Activated CD4-positive, alpha-beta T cell treated with anti-CD3 and anti-CD28 coated beads for 4 hours (primary cell): ENCODE results near the gene CCSAP.
"Not testable (repeated sequence)": the region's sequence is repeated elsewhere in the genome, so short reads cannot be mapped to it uniquely, and the experiment has no call there.

Source experiments
- DNase-seq, 2 donors: peaks; one replicate each; pipeline ENCODE4 v3.0.0-alpha.2; 2020

Gene CCSAP, protein sequence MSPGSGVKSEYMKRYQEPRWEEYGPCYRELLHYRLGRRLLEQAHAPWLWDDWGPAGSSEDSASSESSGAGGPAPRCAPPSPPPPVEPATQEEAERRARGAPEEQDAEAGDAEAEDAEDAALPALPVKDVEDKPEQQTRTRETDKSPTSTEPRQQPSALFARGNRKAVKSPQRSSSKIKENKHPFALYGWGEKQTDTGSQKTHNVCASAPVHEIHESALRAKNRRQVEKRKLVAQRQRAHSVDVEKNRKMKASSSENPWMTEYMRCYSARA

DNA sequence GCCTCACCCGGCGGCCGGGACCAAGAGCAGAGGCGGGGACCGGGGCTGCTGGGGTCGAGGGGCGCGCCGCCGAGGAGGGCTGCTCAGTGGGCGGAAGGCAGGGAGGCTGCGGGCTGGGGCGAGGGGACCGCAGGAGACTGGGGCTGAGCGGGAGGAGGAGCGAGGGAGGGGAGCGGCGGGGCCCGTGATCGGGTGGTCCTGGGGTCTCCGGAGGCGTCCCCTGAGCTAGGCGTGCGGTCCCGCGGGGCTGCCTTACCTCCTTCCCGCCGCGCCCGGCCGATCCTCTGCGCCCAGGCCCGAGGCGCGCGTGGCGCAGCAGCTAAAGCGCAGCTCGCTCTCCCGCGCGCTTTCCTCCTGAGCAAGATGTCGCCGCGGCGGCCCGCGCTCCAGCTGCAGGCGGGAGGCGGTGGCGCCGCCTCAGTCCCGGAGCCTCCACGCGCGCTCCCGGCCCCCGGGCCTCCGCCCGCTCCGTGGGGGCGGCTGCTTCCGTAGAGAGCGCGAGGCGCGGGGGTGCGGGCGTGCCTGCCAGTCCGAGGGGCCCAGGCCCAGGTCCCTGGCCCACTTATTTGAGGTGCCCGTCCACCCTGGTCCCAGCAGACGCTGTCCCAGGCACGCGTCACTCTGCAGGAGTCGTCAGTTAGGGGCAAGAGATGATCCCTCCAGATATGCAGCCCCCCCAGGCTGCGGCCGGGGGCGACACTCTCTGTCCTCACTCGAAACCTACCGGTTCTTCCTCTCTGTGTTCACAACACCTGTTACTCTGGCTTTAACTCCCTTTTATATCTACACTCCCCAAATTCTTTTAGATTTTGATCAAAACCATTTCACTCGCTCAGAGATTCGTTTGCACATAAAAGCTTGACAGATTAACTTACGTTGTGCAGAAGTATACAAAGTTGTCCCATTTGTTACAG lies at the start of gene CCSAP:
TSS of gene CCSAP (minus strand) at position 392 of the 914 bp plus-strand sequence. CDS start 582 bp downstream, outside the sequence.
- peak; percentile 56 to 63 for DNase-seq

DNA sequence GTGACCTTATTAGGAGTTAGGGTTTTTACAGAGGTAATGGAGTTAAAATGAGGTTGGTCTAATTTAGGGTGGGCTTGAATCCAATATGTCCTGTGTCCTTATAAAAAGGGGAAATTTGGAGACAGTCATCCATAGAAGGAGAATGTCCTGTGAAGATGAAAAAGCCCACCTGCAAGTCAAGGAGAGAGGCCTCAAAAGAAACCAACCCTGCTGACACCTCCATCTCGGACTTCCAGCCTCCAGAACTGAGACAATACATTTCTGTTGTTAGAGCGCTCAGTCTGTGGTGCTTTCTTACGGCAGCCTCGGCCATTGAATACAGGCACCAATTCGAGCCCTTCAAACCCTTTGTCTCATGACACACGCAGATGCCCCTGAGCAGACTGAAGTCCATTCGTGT lies 47.3 kb upstream of the CCSAP start:
- no peak for DNase-seq

GRCh38 chr1:229388897-229389580 lies 46.2 kb upstream of the CCSAP start:
- no peak for DNase-seq

- DNase-seq, result no peak
Observed at GRCh38 chr1:229385853-229386456, 43.1 kb upstream of the CCSAP start.

DNA sequence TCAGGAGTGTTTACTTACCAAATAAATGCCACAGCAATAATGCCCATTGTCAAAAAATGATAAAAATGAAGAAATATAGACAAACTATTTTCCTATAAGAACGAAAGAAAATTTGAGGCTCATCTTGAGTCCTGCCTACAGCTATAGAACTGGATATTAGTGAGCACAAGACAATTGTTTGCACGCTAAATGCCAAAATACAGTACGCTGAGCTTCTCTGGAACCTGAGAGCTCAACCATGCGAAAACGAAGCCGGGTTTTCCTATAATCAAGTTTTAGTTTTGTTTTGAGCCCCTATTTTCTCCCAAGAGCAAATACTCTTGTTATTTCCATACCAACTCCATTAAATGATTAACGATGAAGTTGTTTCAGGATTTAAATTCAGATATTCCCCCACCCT lies 42.0 kb upstream of the CCSAP start:
- DNase-seq, result no peak

GRCh38 chr1:229383961-229384360 lies 41.1 kb upstream of the CCSAP start:
- DNase-seq, result no peak

DNA sequence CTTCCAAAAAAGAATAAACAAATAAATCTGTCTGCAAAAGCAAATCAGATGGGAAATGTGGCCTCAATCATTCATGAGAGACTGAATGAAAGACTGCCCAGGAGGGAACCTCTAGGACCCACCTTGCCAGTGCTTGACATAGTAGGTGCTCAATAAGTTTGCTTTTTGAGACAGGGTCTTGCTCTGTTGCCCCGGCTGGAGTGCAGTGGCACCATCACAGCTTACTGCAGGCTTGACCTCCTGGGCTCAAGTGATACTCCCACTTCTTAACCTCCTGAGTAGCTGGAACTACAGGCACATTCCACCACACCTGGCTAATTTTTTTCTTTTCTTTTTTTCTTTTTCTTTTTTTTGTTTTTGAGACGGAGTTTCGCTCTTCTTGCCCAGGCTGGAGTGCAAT lies 40.3 kb upstream of the CCSAP start:
- DNase-seq, result no peak

GRCh38 chr1:229381234-229381633 lies 38.4 kb upstream of the CCSAP start:
- DNase-seq, result no peak

GRCh38 chr1:229380536-229381160 lies 37.8 kb upstream of the CCSAP start:
- DNase-seq, result no peak

GRCh38 chr1:229379846-229380245 lies 37.0 kb upstream of the CCSAP start:
- no peak for DNase-seq

DNA sequence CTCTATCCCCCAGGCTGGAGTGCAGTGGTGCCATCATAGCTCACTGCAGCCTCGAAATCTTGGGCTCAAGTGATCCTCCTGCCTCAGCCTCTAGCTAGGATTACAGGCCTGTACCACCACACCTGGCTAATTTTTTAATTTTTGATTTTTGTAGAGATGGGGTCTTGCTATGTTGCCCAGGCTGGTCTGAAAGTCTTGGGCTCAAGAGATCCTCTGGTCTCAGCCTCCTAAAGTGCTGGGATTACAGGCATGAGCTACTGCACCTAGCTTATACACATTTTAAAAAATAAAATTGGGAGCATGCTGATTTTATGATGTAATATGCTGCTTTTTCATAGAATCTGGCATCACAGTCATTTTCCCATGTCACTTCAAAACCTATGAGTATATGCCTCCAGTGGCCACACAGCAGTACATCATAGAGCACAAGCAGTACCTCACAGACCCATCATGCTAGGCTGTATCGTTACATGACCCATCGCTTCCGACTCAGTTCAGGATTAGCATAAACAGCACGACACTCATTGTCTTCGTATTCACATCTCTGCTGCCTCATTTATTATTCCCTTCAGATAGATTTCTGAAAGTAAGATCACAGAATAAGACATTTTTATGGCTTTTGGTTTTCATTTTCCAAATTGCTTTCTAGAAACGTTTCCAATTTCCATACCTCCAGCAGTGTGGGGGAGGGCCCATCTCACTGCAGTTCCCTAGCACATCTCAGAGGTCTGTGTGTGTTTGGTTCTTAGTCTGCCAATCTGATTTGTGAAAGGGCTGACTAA lies 35.9 kb upstream of the CCSAP start:
- no peak for DNase-seq

DNA sequence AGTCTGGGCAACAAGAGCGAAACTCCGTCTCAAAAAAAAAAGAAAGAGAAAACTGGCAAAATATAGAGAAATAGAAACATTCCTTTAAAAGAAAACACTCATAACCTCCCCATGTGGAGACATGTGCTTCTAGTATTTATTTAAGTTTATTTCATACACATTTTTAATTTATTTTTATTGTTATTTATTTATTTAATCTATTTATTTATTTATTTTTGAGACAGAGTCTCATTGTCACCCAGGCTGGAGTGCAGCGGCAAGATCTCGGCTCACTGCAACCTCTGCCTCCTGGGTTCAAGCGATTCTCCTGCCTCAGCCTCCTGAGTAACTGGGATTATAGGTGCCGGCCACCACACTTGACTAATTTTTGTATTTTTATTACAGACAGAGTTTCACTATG lies 35.2 kb upstream of the CCSAP start:
- DNase-seq, result not testable (repeated sequence)

DNA sequence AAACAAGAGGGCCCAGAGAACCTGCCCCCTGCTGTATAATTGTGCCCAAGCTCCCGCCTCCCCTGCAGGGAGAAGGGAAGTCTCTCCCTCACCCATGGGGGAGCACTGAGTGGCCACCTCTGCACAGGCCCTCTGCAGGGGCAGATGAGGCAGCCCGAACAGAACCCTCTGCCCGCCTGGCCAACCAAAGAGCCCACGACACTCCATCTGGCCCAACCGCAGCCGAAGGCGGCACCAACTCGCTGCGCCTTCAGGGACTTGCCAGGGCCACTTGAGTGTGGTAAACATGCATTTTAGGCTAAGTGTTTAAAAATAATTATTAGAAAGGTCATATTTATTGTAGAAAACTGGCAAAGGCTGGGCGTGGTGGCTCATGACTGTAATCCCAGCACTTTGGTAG lies 34.6 kb upstream of the CCSAP start:
- no peak for DNase-seq

GRCh38 chr1:229376521-229376920 lies 33.7 kb upstream of the CCSAP start:
- DNase-seq, result no peak

DNA sequence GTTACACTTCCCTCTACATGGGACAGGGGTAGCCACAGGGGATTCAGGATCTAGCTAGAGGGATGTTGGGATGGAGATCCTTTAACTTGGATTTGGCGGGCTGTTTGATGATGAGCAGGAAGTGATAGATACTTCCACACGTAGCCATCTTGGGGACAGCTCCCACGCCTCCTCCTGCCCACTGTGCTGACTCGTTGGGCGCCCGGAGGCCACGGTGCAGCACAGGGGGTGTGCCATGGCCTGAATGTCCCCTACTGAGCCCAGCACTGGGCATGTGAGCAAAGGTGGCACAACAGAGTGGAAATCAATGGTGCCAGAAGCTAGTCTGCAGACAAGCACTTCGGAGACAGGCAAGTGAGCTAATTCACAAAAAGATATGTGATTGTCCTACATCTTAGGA lies 31.6 kb upstream of the CCSAP start:
- DNase-seq, result no peak

DNA sequence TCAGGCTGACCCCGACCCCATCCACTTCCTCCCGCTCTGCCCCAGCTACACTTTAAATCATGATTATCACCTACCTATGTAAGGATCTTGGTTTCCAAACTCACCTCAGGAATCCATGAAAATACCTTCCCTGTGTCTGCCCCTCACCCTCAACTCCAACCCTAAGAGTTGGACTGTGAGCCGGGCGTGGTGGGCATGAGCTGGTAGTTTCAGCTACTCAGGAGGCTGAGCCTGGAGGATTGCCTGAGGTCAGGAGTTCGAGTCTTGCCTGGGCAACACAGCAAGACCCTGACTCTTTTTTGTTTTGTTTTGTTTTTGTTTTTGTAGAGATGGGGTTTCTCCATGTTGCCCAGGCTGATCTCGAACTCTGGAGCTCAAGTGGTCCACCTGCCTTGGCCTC lies 30.5 kb upstream of the CCSAP start:
- DNase-seq, result no peak

DNA sequence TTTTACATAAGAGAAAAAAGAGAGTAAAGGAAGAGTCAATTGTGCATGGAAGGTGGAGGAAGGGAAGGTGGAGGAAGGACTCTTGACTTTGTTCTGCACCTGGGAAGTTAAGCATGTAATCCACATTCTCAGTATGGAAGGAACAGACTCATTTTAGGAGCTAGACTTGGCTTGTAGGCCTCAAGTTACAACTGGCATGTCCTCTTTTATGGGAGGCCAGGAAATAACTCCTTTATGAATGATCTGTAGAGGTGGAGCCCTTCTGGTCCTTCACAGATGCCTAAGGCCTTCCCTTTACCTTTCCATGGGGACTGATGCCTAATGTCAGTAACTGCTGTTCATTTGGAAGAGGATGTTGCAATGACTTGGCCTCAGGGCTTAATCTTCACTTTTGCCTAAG lies 29.4 kb upstream of the CCSAP start:
- DNase-seq, result no peak

DNA sequence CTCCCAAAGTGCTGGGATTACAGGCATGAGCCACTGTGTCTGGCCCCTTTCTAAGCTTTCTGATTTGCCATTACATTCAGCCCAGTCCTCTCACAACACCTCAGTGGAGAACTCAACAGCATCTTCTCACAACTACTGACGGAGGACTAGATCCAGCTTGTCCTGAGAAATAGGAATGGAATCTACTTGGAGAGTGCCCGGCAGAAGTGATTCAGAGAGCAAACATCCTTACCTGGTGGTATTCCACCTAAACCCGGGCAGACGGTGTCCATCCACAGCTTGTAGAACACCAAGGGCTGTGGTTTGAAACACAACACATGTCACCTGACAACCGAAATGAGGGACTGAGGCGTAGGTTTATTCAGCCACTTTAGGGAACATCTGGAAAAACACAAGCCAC lies 28.8 kb upstream of the CCSAP start:
- no peak for DNase-seq

DNA sequence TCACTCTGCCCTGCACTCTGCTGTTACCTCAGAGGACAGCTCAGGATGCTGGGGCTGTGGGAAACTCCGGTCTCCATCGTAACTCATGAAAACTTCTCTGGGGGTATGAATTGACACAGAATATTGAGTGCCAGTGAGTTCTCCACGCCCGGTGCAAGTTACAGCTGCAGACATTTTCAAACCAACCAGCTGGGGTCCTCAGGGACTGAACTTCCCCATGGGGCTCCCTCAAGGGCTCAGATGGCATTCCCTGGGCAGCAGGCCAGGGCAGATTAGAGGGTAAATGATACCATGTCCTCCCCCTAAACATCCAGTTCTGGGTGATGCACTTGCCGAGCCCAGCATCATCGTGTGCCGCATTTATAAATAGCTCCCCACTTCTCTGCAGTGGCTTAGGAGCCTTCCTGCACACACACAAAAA lies 27.8 kb upstream of the CCSAP start:
- DNase-seq, result no peak

GRCh38 chr1:229368347-229368746 lies 25.5 kb upstream of the CCSAP start:
- no peak for DNase-seq

- DNase-seq, result no peak
Observed at GRCh38 chr1:229365569-229365968, 22.7 kb upstream of the CCSAP start.
